Activated T-helper 17 cell treated with anti-CD3 and anti-CD28 coated beads, Interleukin-2, amount 50 U/mL, for 72 hours (primary cell): Measurements from ENCODE around the gene UBE2L3. TPM values are rescaled to one million over a fixed set of nuclear protein-coding genes. Genes with fewer than 3 reads are reported as not detected.
A peak's percentile ranks its signal among the peaks of the same experiment; 100 is the strongest.

Experiments used
- ATAC-seq: fragments of 150-1000 bp; cut with Tn5 transposase; replicated peaks from 2 replicates; pipeline ENCODE4 v1.10.0; 2021; ENCODE audit warnings: mild to moderate bottlenecking, moderate library complexity
- H3K27ac Mint-ChIP-seq: one replicate; pipeline ENCODE4 v1.8.0; 2022; ENCODE audit warnings: mixed read lengths
- H3K27me3 Mint-ChIP-seq: one replicate; pipeline ENCODE4 v1.8.0; 2022; ENCODE audit warnings: mixed read lengths
- H3K36me3 Mint-ChIP-seq: one replicate; pipeline ENCODE4 v1.8.0; 2022; ENCODE audit warnings: low read depth, mild to moderate bottlenecking, mixed read lengths
- H3K4me1 Mint-ChIP-seq: one replicate; pipeline ENCODE4 v1.8.0; 2022; ENCODE audit warnings: mixed read lengths
- H3K4me3 Mint-ChIP-seq: one replicate; pipeline ENCODE4 v1.8.0; 2022; ENCODE audit warnings: mild to moderate bottlenecking, mixed read lengths
- H3K9me3 Mint-ChIP-seq: one replicate; pipeline ENCODE4 v1.8.0; 2022; ENCODE audit warnings: mixed read lengths
- total RNA-seq, 2 donors: library from RNA; stranded (reverse); gene quantifications; one replicate each; pipeline ENCODE4 v1.2.3, GENCODE V29; 2022

UBE2L3 gene
- total RNA-seq, 2 donors from 2014 or later, result 36.6 to 78.9 TPM

DNA sequence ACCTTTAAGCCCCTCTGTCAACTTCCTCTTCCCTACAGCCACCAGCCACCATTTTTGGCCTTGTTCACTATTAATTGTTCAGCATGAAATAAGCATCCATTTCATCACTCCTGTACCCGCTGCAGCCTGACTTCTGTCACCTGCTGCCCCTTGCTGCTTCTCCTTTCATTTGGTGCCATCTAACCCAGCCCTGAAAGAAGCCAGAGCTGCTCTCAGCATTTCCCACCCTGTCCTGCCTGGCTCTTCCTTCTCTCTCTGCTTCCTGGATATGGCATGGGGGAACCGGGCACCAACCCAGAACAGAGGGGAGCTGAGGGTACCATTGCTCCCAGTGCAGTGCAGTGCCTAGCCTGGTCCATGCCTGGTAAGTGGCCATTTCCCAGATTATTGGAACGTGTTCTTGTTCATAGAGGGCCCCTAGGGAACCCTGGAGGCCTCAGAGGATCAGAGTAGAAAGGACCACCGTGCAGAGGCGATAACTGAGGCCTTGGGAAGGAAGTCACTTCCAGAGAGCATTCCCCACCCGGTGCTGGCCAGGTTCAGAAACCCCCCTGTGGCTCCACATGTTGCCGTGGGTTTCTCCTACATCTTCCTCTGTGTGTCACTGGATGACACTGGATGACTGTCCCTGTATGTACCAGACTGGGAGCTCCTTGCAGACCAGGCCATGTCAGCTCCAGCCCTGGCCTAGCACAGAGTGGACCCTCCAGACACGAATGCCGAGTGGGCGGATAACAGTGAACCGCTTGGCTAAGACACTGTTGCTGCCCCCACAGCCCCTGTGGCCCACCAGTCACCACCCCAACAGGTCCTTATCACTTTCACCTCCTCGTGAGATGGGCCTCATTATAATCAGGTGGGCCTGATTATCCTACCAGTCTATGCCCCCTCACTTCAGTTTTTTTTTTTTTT is 57.6 kb downstream of the UBE2L3 start:
- Mint-ChIP-seq H3K4me3 (no peak overlapping the region), H3K9me3 (no peaks in the 10 kb centered on the region), H3K27ac (peak overlapping the region; percentile 64), H3K36me3 (peaks cover 75% of the 10 kb centered on the region), H3K27me3 (no peaks in the 10 kb centered on the region), H3K4me1 (peaks cover 18% of the 10 kb centered on the region)
- ATAC-seq, result no peak

- no peak for ATAC-seq
- H3K4me3 Mint-ChIP-seq, result peak overlapping the region; percentile 87
- H3K27ac Mint-ChIP-seq, result peak overlapping the region; percentile 76
- H3K27me3 Mint-ChIP-seq, result no peaks in the 10 kb centered on the region
- H3K9me3 Mint-ChIP-seq, result no peaks in the 10 kb centered on the region
- peaks cover 18% of the 10 kb centered on the region for H3K4me1 Mint-ChIP-seq
- H3K36me3 Mint-ChIP-seq, result peaks cover 67% of the 10 kb centered on the region
Observed at GRCh38 chr22:21626073-21626734, 58.7 kb downstream of the UBE2L3 start.

DNA sequence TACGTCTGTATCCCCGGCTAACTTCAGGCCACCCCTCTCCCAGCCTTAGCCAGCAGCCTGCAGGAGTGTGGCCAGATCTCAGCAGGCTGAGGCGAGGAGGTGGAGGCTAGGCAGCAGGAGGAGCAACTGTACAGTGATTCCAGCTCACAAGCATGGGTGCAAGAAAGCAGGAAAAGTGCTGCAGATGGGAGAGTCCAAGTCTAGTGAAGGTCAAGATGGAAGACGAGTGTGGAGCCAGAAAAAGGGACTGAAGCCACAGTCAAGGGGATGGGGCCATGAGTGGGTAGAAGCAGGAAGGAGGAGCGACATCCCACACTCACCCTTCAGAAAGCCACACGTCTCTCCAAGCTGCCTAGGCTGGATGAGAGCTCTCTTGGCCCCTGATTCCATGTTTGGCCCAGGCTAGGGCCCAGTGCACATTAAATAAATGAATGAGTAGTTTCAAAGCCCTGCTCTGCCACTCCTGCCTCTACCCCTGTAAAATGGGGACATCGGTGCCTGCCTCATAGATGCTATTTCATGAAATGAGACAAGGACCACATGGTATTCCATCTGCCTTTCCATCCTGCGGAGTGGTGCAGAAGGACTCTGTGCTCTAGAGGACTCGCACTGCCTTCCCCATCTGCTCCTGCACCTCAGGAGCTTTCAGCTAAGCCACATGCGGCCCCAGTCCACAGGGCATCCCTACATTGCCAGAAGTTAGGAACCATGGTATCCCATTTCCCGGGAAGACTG is 59.4 kb downstream of the UBE2L3 start:
- peaks cover 60% of the 10 kb centered on the region for H3K36me3 Mint-ChIP-seq
- H3K27ac Mint-ChIP-seq, result peak overlapping the region; percentile 76
- H3K27me3 Mint-ChIP-seq, result no peaks in the 10 kb centered on the region
- no peak for ATAC-seq
- H3K9me3 Mint-ChIP-seq, result no peaks in the 10 kb centered on the region
- peaks cover 18% of the 10 kb centered on the region for H3K4me1 Mint-ChIP-seq
- H3K4me3 Mint-ChIP-seq, result peak overlapping the region; percentile 87

DNA sequence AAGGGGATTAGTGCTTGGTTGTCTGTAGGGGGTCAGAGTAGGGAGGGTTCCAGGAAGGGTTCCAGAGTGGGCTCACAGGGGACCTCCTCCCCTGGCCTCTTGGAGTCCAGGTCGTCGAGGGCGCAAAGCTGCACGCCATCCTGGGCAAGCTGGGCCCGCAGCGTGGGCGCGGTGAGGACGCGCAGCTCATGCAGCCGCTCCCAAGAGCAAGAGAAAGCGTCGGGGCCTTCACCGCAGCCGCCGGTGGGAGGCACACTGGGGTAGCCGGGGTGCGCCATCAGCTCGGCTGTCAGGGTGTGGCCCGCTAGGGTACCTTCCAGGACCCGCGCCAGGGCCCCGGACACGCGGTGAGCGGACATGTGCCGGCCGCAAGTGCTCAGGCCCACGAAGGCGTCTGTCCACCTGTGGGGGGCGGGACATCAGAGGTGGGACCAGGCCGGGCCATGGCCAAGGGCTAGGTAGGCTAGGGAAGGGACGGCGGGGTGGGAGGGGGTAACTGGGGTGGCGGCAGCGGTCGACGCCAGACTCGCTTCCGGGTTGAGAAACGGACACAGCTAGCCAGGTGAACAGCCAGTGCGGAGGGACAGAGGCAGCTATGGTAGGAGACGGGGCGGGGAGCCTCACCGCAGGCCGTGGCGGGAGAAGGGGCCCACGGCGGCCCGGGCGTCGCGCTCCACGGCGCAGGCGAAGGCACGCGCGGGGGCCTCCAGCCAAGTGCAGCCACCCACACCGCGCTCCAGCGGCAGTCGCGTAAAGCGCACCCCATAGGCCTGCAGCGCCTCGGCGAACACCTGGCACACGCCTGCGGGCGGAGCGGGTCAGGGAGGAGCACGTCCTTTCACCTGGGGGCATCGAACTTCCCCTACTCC is 61.1 kb downstream of the UBE2L3 start:
- ATAC-seq, result peak; percentile 0
- H3K36me3 Mint-ChIP-seq, result peaks cover 43% of the 10 kb centered on the region
- peak overlapping the region; percentile 88 for H3K27ac Mint-ChIP-seq
- peaks cover 23% of the 10 kb centered on the region for H3K4me1 Mint-ChIP-seq
- no peaks in the 10 kb centered on the region for H3K27me3 Mint-ChIP-seq
- H3K9me3 Mint-ChIP-seq, result no peaks in the 10 kb centered on the region
- H3K4me3 Mint-ChIP-seq, result peak overlapping the region; percentile 87

DNA sequence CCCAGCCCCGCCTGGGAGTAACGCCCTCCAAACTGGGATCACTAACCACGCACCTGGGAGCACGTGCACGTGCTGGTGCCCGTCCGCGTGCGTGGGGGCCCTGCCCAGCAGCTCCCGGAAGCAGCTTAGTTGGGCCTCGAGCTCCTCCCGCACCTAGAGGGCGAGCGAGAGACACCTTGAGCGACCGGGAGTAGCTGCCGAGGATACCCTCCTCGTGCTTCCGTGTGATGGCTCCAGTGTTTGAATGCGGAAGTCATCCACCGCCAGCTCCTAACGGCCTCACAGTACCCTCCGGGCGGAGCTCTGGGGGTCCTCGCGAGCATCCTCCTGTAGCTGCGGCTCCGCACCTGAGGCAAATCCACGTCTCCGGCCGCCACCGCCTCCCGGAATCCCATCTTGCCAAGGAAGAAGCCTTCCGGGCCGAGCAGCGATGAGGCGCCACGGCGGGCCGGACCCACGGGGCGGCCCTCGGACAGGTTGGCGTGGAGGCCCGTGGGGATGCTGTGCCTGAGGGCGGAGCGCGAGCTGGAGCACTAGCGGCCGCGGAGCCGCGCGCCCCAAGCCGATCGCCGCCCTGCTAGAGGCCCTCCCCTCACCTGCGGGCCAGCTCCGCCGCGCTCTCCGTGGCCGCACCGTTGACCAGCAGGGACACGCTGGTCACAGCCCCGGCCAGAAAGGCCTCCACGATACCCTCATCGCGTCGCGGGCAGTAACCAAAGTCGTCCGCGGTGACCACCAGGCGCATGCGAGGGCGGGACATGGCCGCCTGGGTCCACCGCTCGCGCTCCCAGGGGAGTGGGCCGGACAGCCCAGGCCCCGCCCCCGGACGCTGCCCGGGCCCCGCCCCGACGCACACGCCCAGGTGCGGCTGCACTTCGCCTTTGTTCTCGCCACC is 62.0 kb downstream of the UBE2L3 start, which contains the start of gene YDJC:
Gene YDJC, minus strand, starts transcription at position 768 of the 895 bp plus-strand sequence. Its CDS starts 8 bp downstream, at position 760.
- Mint-ChIP-seq H3K36me3 (peaks cover 37% of the 10 kb centered on the region), H3K4me3 (peak within 1 kb of the TSS; percentile 87), H3K27ac (peak within 1 kb of the TSS; percentile 88), H3K27me3 (no peaks in the 10 kb centered on the region), H3K9me3 (no peaks in the 10 kb centered on the region), H3K4me1 (peaks cover 23% of the 10 kb centered on the region)
- ATAC-seq, result peak; percentile 89

DNA sequence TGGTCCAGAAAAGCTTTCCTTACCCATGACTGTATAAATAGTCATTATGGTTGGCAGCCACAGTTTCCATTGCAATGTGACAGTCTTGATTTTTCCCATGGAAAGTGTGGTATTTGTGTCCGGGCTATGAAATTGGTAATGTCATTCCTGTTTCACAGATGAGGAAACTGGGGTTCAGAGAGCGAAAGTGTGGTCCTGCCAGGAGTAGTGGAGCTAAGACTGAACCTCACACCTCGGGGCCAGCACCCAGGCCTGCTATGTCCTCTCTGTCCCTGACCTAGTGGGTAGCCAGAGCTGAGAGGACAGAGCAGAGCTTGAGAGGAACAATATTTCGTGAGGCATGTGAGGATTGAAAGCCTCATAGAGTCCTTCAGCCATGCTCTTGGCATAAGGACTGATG is 63.5 kb downstream of the UBE2L3 start:
- Mint-ChIP-seq H3K27me3 (no peaks in the 10 kb centered on the region), H3K4me3 (peak overlapping the region; percentile 87), H3K27ac (no peak overlapping the region), H3K36me3 (peaks cover 31% of the 10 kb centered on the region), H3K9me3 (no peaks in the 10 kb centered on the region), H3K4me1 (peaks cover 23% of the 10 kb centered on the region)
- no peak for ATAC-seq

- Mint-ChIP-seq H3K27ac (no peak within 1 kb of the TSS), H3K36me3 (peaks cover 18% of the 10 kb centered on the region), H3K27me3 (no peaks in the 10 kb centered on the region), H3K4me1 (peaks cover 12% of the 10 kb centered on the region), H3K9me3 (no peaks in the 10 kb centered on the region), H3K4me3 (peak within 1 kb of the TSS; percentile 39)
- peak; percentile 59 for ATAC-seq
Observed at GRCh38 chr22:21632237-21632895, 64.9 kb downstream of the UBE2L3 start, which contains the start of gene CCDC116. CCDC116 (plus strand) TSS chr22:21632760; CDS start chr22:21633182, 422 bp downstream.

DNA sequence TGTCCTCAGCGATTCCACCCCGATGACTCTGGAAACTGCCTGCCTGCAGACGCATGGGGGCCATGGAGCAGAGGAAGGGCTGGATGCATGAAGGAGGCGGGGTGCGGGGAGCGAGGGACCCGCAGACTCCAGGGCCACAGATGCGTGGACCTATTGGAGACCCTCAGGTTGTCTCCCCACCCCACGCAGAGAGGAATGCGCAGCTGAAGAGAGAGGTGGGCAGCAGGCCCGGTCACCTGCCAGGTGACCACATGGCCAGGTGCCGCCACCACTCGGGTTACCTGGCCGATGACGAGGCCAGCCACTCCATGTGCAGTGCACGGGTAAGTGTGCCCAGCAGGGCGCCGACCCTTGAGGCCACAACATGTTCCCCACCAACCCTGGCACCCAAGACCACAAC is 65.4 kb downstream of the UBE2L3 start:
- Mint-ChIP-seq H3K4me1 (peaks cover 10% of the 10 kb centered on the region), H3K27me3 (no peaks in the 10 kb centered on the region), H3K4me3 (peak overlapping the region; percentile 39), H3K27ac (no peak overlapping the region), H3K9me3 (no peaks in the 10 kb centered on the region), H3K36me3 (peaks cover 12% of the 10 kb centered on the region)
- ATAC-seq, result no peak

DNA sequence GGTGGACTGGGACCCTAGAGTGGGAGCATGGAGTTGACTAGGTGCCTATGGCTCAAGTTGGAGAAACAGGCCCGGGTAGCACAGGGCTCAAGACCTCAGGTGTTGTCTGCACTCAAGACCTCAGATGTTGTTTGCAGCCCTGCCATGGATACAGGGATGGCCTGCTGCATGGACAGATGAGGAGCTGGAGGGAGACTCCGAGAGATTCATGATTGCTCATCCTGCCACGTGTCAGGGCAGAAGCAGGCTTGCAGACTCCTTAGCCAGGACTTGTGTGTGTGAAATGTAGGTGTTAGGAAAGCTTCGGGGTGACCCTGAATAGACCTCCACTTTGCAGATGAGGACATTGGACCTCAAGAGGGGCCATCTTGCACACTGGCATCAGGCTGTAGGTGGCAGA is 66.0 kb downstream of the UBE2L3 start:
- Mint-ChIP-seq H3K27me3 (no peaks in the 10 kb centered on the region), H3K4me3 (no peak overlapping the region), H3K27ac (no peak overlapping the region), H3K36me3 (peaks cover 7% of the 10 kb centered on the region), H3K4me1 (peaks cover 5% of the 10 kb centered on the region), H3K9me3 (no peaks in the 10 kb centered on the region)
- ATAC-seq, result no peak

- Mint-ChIP-seq H3K9me3 (no peaks in the 10 kb centered on the region), H3K36me3 (peaks cover 4% of the 10 kb centered on the region), H3K4me3 (no peak overlapping the region), H3K4me1 (peaks cover 4% of the 10 kb centered on the region), H3K27ac (no peak overlapping the region), H3K27me3 (no peaks in the 10 kb centered on the region)
- ATAC-seq, result no peak
Observed at GRCh38 chr22:21634081-21634480, 66.6 kb downstream of the UBE2L3 start.

DNA sequence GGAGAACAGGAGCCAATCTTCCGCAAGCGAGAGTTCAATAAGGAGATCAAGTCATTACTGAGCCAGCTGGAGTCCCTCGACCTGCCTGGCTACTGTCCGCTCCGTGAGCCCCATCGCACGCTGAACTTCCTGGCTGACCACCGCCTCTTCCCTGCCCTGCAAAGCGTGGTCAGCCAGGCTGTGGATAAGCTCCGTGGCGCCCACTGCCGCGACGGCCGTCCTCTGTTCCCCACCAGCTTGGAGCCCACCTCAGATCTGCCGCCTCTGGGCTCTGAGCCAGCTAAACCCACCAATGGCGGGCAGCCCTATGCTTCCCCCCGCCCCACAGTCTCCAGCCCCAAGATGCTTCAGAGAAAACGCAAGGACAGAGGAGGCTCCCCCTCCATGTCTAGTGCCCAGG is 67.3 kb downstream of the UBE2L3 start:
- Mint-ChIP-seq H3K27ac (no peak overlapping the region), H3K4me3 (no peak overlapping the region), H3K9me3 (no peaks in the 10 kb centered on the region), H3K36me3 (no peaks in the 10 kb centered on the region), H3K4me1 (peaks cover 4% of the 10 kb centered on the region), H3K27me3 (no peaks in the 10 kb centered on the region)
- ATAC-seq, result no peak

DNA sequence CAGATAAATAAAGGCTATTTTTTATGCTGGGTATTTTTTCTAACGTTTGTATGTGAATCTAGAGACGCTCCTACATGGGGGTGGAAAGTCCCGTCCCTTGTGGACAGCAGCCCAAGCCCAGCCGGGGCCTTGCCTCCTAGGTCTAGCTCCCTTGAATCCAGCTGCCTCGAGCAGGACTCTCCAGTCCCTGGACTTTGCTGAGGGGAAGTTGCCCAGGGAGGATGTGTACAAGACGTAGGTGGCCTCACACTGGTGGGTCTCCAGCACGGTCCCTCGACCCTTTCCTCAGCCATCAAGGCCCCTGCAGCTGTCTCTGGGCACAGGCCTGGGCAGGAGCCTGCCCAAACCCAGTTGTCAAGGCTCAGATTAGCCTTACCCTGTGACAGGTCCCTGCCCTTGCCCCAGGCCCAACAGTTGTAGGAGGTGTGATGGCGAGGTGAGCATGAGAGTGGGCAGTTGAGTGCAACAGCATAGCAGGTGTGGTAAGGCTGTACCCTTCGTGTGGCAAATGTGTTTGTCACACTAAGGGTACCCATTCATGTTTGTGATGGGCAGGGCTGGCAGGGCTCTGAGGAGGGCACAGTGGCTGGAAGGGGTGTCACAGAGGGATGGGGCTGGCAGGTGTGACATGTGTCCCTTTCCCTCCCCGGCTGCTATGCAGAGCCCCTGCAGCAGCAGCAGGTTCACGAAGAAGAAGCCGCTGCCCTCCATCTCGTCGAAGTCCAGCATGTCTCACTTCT is 68.4 kb downstream of the UBE2L3 start:
- no peaks in the 10 kb centered on the region for H3K27me3 Mint-ChIP-seq
- ATAC-seq, result no peak
- no peaks in the 10 kb centered on the region for H3K36me3 Mint-ChIP-seq
- no peak overlapping the region for H3K4me3 Mint-ChIP-seq
- H3K27ac Mint-ChIP-seq, result no peak overlapping the region
- H3K4me1 Mint-ChIP-seq, result peaks cover 5% of the 10 kb centered on the region
- H3K9me3 Mint-ChIP-seq, result no peaks in the 10 kb centered on the region
